ENCODE results near the gene PSMG1. TPM values are rescaled to one million over a fixed set of nuclear protein-coding genes. Genes with fewer than 3 reads are reported as not detected.

Gene PSMG1
- total RNA-seq, 6 donors from 2014 or later = 6.1 to 24.6 (median 19.7) TPM

DNA sequence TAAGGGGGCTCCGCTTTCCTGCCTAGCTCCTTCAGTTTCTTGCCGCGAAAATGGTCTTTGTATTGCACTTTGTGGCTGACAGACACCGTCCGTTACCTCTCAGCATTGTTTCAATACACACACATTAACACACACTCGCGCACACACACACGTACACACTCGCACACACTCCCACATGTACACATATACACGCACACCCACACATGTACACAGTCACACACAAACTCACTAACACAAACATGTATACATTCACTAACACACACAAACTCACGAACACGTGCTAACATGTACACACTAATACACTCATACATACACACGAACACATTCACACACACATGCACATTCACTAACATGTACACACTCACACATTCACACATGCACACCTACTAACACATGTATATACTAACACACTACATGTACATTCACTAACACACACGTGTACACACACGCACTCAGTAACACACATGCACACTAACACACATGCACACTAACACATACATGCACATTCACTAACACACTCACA, 48.9 kb downstream of the PSMG1 start:
- Histone ChIP-seq H3K4me1 (peaks cover 0 to 4% (median 0%) of the 10 kb centered on the region in 4 donors), H3K36me3 (no peaks in the 10 kb centered on the region), H3K4me3 (no peak overlapping the region), H3K9me3 (no peaks in the 10 kb centered on the region), H3K27ac (no peak overlapping the region), H3K27me3 (no peaks in the 10 kb centered on the region)
- no peak for TF ChIP-seq EP300 (IDR thresholded peaks at IDR 0.05)
- TF ChIP-seq POLR2A (IDR thresholded peaks at IDR 0.05) = no peak
- TF ChIP-seq POLR2AphosphoS5 (IDR thresholded peaks at IDR 0.05) = no peak
- TF ChIP-seq, protein P1, sequence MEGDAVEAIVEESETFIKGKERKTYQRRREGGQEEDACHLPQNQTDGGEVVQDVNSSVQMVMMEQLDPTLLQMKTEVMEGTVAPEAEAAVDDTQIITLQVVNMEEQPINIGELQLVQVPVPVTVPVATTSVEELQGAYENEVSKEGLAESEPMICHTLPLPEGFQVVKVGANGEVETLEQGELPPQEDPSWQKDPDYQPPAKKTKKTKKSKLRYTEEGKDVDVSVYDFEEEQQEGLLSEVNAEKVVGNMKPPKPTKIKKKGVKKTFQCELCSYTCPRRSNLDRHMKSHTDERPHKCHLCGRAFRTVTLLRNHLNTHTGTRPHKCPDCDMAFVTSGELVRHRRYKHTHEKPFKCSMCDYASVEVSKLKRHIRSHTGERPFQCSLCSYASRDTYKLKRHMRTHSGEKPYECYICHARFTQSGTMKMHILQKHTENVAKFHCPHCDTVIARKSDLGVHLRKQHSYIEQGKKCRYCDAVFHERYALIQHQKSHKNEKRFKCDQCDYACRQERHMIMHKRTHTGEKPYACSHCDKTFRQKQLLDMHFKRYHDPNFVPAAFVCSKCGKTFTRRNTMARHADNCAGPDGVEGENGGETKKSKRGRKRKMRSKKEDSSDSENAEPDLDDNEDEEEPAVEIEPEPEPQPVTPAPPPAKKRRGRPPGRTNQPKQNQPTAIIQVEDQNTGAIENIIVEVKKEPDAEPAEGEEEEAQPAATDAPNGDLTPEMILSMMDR (IDR thresholded peaks at IDR 0.05) = no peak
- no peak for DNase-seq
- WGBS, 2 donors = 93 to 96% methylated on average over 15 of the region's 15 CpGs
- no peak for ATAC-seq (ENCODE audit: low FRiP score in 2 of 2)

DNA sequence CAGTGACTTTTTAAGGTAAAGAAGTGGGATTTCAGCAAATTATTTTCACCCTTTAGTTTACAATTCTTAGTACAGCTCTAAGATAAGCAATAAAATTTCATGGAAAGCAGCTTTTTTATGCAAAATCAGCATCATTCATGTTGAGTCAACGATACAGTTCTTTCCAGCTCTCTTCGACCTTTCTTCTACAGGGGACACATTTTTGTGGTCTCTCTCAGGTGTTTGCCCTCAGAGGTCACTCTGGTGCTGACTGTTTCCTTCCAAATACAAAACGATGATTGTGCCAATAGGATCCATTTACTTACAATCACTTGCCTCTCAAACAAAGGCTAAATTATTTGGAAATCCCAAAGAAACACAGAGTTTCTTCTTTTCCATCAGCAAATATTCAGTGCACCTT, 51.0 kb downstream of the PSMG1 start:
- Histone ChIP-seq H3K4me3 (no peak overlapping the region), H3K36me3 (no peaks in the 10 kb centered on the region), H3K4me1 (peaks cover 0 to 4% (median 0%) of the 10 kb centered on the region in 4 donors), H3K27ac (no peak overlapping the region), H3K9me3 (no peaks in the 10 kb centered on the region), H3K27me3 (no peaks in the 10 kb centered on the region)
- DNase-seq (no peak), ATAC-seq (ENCODE audit: low FRiP score in 2 of 2) (no peak)
- 72 to 77% methylated on average over 3 of the region's 3 CpGs for WGBS, 2 donors
- no peak for TF ChIP-seq POLR2A (IDR thresholded peaks at IDR 0.05)

DNA sequence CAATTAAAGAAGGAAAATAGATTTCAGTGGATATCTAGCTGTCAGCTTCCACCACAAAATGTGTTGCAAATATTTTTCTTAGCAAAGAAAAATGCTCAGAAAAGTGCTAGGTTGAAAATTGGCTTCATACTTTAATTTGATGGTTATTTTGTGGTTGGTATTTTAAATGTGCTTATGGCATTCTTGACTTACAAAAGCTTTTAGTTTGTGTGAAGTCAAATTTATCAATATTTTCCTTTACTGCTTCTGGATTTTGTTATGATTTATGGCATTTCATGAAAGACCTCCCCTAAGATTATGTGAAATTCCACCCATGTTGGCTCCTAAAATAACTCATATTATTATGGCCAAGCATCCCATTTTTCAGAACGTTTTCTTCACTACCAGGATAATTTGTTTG, 51.5 kb downstream of the PSMG1 start:
- Histone ChIP-seq H3K36me3 (no peaks in the 10 kb centered on the region), H3K4me1 (peaks cover 0 to 4% (median 0%) of the 10 kb centered on the region in 4 donors), H3K4me3 (no peak overlapping the region), H3K27me3 (no peaks in the 10 kb centered on the region), H3K9me3 (no peaks in the 10 kb centered on the region), H3K27ac (no peak overlapping the region)
- WGBS, 2 donors = 64 to 77% methylated on average over 1 of the region's 1 CpG
- DNase-seq (no peak), ATAC-seq (ENCODE audit: low FRiP score in 2 of 2) (no peak)
- TF ChIP-seq, protein P1 (IDR thresholded peaks at IDR 0.05) = no peak
- TF ChIP-seq EP300 (IDR thresholded peaks at IDR 0.05) = no peak
- no peak for TF ChIP-seq POLR2A (IDR thresholded peaks at IDR 0.05)
- no peak for TF ChIP-seq POLR2AphosphoS5 (IDR thresholded peaks at IDR 0.05)

DNA sequence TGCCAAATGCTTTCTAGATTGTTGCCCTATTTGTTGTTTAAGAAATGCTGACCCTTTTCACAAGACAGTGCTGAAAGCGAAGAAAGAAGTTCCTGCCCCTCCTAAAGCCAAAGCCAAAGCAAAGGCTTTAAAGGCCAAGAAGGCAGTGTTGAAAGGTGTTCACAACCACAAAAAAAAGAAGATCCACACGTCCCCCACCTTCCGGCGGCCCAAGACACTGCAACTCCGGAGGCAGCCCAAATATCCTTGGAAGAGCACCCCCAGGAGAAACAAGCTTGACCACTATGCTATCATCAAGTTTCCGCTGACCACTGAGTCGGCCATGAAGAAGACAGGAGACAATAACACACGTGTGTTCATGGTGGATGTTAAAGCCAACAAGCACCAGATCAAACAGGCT, 55.7 kb downstream of the PSMG1 start:
- WGBS, 2 donors = 71 to 79% methylated on average over 8 of the region's 8 CpGs
- H3K4me1 ChIP-seq = peaks cover 3 to 14% (median 8%) of the 10 kb centered on the region in 4 donors
- no peak overlapping the region for H3K4me3 ChIP-seq
- DNase-seq = no peak
- no peak for ATAC-seq (ENCODE audit: low FRiP score in 2 of 2)
- TF ChIP-seq EP300 (IDR thresholded peaks at IDR 0.05) = no peak
- TF ChIP-seq POLR2AphosphoS5 (IDR thresholded peaks at IDR 0.05) = no peak
- TF ChIP-seq, protein P1 (IDR thresholded peaks at IDR 0.05) = no peak
- TF ChIP-seq POLR2A (IDR thresholded peaks at IDR 0.05) = no peak
- no peaks in the 10 kb centered on the region for H3K36me3 ChIP-seq
- no peaks in the 10 kb centered on the region for H3K27me3 ChIP-seq
- H3K27ac ChIP-seq = no peak overlapping the region
- H3K9me3 ChIP-seq = peaks cover 0 to 3% (median 0%) of the 10 kb centered on the region in 4 donors

DNA sequence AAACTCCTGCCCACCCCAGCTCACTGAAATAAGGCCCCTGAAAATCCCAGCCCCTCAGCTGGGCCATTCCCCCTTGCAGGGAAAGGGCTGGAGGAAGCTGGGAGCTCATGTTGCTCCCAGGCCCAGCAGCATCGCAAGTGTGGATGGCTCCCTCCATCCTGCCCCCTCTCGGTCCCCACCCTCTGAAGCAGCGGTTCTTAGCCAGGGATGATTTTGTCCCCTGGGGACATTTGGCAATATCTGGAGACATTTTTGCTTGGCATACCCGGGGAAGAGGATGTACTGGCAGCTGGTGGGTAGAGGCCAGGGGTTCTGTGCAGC, 56.8 kb downstream of the PSMG1 start:
- 83 to 89% methylated on average over 4 of the region's 4 CpGs for WGBS, 2 donors
- ATAC-seq (ENCODE audit: low FRiP score in 2 of 2) (no peak), DNase-seq (no peak)
- no peak overlapping the region for H3K27ac ChIP-seq
- TF ChIP-seq, protein P1 (IDR thresholded peaks at IDR 0.05) = no peak
- TF ChIP-seq EP300 (IDR thresholded peaks at IDR 0.05) (no peak), POLR2AphosphoS5 (IDR thresholded peaks at IDR 0.05) (no peak), POLR2A (IDR thresholded peaks at IDR 0.05) (no peak)
- peaks cover 3 to 14% (median 8%) of the 10 kb centered on the region in 4 donors for H3K4me1 ChIP-seq
- H3K36me3 ChIP-seq = no peaks in the 10 kb centered on the region
- no peaks in the 10 kb centered on the region for H3K27me3 ChIP-seq
- H3K4me3 ChIP-seq = no peak overlapping the region
- H3K9me3 ChIP-seq = peaks cover 0 to 3% (median 0%) of the 10 kb centered on the region in 4 donors
